ENCODE measurements around the gene PPP2R5C. TPM values are rescaled to one million over a fixed set of nuclear protein-coding genes. Genes with fewer than 3 reads are reported as not detected.

Gene PPP2R5C
- polyA plus RNA-seq, 3 donors: 61.9 to 72.5 (median 64.0) TPM

GRCh38 chr14:101905614-101906013 lies 144.1 kb downstream of the PPP2R5C start:
- WGBS (ENCODE audit: insufficient coverage): 96% methylated on average over 3 of the region's 9 CpGs
- no peak for TF ChIP-seq CTCF (IDR thresholded peaks at IDR 0.05)

GRCh38 chr14:101906645-101907044 lies 145.1 kb downstream of the PPP2R5C start:
- Mint-ChIP-seq H3K27me3 (ENCODE audit: low read depth in 3 of 3) (no peaks in the 10 kb centered on the region), H3K36me3 (peaks cover 77 to 97% of the 10 kb centered on the region in 2 donors), H3K27ac (peak overlapping the region in 2 of 7 donors; percentile 38 to 55), H3K9me3 (no peaks in the 10 kb centered on the region), H3K4me1 (no peaks in the 10 kb centered on the region), H3K4me3 (no peak overlapping the region)
- 100% methylated on average over 4 of the region's 7 CpGs for WGBS (ENCODE audit: insufficient coverage)
- H2AFZ ChIP-seq (ENCODE audit: insufficient read depth, low read depth, low read length, poor library complexity, severe bottlenecking): no peak overlapping the region
- H3K9me3 ChIP-seq (replicated peaks in 1 of 2; ENCODE audit: control insufficient read depth in 1 of 2, insufficient read depth in 1 of 2, low read length in 2 of 2): no peaks in the 10 kb centered on the region
- H3K36me3 ChIP-seq (replicated peaks in 1 of 2; ENCODE audit: control insufficient read depth in 1 of 2, insufficient read depth in 2 of 2, low read length in 2 of 2): peaks cover 83 to 99% of the 10 kb centered on the region in 2 donors
- no peak for DNase-seq
- intact Hi-C loops (cut with micrococcal nuclease): no loop called here
- H3K4me2 ChIP-seq (replicated peaks; ENCODE audit: extremely low read depth, low read length, poor library complexity, severe bottlenecking): no peak overlapping the region
- no peak for TF ChIP-seq CTCF (IDR thresholded peaks at IDR 0.05)
- no peaks in the 10 kb centered on the region for H3K79me2 ChIP-seq (ENCODE audit: insufficient read depth, low read length)
- H3K9ac ChIP-seq (ENCODE audit: insufficient read depth, low read length, poor library complexity, severe bottlenecking): no peak overlapping the region
- H3K4me3 ChIP-seq (replicated peaks in 1 of 3; ENCODE audit: low read depth in 2 of 3, low read length in 3 of 3): no peak overlapping the region
- H3K27ac ChIP-seq (ENCODE audit: low read depth in 1 of 2, low read length in 2 of 2): no peak overlapping the region
- H3K27me3 ChIP-seq (ENCODE audit: control insufficient read depth in 2 of 2, insufficient read depth in 2 of 2, low read length in 2 of 2): no peaks in the 10 kb centered on the region
- no peaks in the 10 kb centered on the region for H3K4me1 ChIP-seq (ENCODE audit: control insufficient read depth in 1 of 2, insufficient read depth in 2 of 2, low read length in 2 of 2)
- H4K20me1 ChIP-seq (ENCODE audit: insufficient read depth, low read length): peaks cover 5% of the 10 kb centered on the region

More at GRCh38 chr14:101905614-101906013, 144.1 kb downstream of the PPP2R5C start:
- no peaks in the 10 kb centered on the region for H3K27me3 ChIP-seq (ENCODE audit: control insufficient read depth in 2 of 2, insufficient read depth in 2 of 2, low read length in 2 of 2)
- intact Hi-C loops (cut with micrococcal nuclease): no loop called here
- no peaks in the 10 kb centered on the region for H3K79me2 ChIP-seq (ENCODE audit: insufficient read depth, low read length)
- H3K4me2 ChIP-seq (replicated peaks; ENCODE audit: extremely low read depth, low read length, poor library complexity, severe bottlenecking): no peak overlapping the region
- peaks cover 90 to 100% of the 10 kb centered on the region in 2 donors for H3K36me3 ChIP-seq (replicated peaks in 1 of 2; ENCODE audit: control insufficient read depth in 1 of 2, insufficient read depth in 2 of 2, low read length in 2 of 2)
- H3K27ac Mint-ChIP-seq: peak overlapping the region in 5 of 7 donors; percentile 17 to 80 (median 74)
- no peak overlapping the region for H3K4me3 ChIP-seq (replicated peaks in 1 of 3; ENCODE audit: low read depth in 2 of 3, low read length in 3 of 3)
- no peak overlapping the region for H2AFZ ChIP-seq (ENCODE audit: insufficient read depth, low read depth, low read length, poor library complexity, severe bottlenecking)
- no peaks in the 10 kb centered on the region for H3K4me1 Mint-ChIP-seq
- peaks cover 83 to 97% of the 10 kb centered on the region in 2 donors for H3K36me3 Mint-ChIP-seq
- H3K9me3 Mint-ChIP-seq: no peaks in the 10 kb centered on the region
- no peak for DNase-seq
- H3K27me3 Mint-ChIP-seq (ENCODE audit: low read depth in 3 of 3): no peaks in the 10 kb centered on the region
- H3K4me3 Mint-ChIP-seq: no peak overlapping the region
- H3K4me1 ChIP-seq (ENCODE audit: control insufficient read depth in 1 of 2, insufficient read depth in 2 of 2, low read length in 2 of 2): no peaks in the 10 kb centered on the region
- no peak overlapping the region for H3K27ac ChIP-seq (ENCODE audit: low read depth in 1 of 2, low read length in 2 of 2)
- H3K9me3 ChIP-seq (replicated peaks in 1 of 2; ENCODE audit: control insufficient read depth in 1 of 2, insufficient read depth in 1 of 2, low read length in 2 of 2): no peaks in the 10 kb centered on the region
- H3K9ac ChIP-seq (ENCODE audit: insufficient read depth, low read length, poor library complexity, severe bottlenecking): no peak overlapping the region
- peaks cover 5% of the 10 kb centered on the region for H4K20me1 ChIP-seq (ENCODE audit: insufficient read depth, low read length)

All from CD14-positive monocyte (primary cell).